GM21447 (cell line): ENCODE measurements around the gene ATP8B4.

Experiments used
- ATAC-seq: cut with Tn5 transposase; IDR thresholded peaks from one replicate; pipeline ENCODE4 v1.9.1; 2021; ENCODE audit not compliant: unreplicated experiment

The ATP8B4 gene

DNA sequence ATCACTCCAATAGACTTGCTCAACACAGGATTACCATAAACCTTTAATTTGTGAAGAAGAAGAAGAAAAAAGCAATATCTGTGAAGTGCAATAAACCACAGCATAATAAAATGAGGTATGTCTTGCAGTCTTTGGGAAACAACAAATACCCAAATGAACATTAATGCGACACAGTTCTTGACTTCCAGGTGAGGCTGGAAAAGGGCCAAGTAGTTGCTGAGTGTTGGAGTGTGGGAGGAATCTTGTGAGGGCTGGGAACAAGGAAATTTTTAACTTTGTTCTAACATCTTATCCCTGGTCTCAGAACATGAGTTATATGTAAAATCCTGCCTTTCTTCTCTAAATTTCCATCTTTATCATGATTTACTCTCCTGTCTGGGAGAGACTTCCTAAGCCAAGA lies 291.7 kb downstream of the ATP8B4 start:
- no peak for ATAC-seq

DNA sequence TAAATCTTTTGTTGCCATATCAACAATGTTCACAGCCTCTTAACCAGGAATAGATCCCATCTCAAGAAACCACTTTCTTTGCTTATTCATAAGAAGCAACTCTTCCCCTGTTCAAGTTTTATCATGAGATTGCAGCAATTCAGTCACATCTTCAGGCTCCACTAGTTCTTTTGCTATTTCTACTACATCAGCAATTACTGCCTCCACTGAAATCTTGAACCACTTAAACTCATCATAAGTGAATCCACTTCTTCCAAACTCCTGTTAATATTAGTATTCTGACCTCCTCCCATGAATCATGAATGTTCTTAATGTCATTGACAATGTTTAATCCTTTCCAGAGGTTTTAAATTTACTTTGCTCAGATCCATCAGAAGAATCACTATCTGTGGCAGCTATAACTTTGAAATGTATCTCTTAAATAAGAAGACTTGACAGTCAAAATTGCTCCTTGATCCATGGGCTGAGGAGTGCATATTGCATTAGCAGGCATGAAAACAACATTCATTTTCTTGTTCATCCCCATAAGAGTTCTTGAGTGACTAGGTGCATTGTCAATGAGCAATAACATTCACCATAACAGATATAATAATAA lies 292.3 kb downstream of the ATP8B4 start:
- no peak for ATAC-seq

GRCh38 chr15:49824775-49825099 lies 294.3 kb downstream of the ATP8B4 start:
- ATAC-seq = no peak

GRCh38 chr15:49823987-49824774 lies 294.9 kb downstream of the ATP8B4 start:
- no peak for ATAC-seq

GRCh38 chr15:49817100-49817499 lies 301.9 kb downstream of the ATP8B4 start:
- no peak for ATAC-seq

GRCh38 chr15:49815950-49816349 lies 303.1 kb downstream of the ATP8B4 start:
- peak; percentile 65 for ATAC-seq

GRCh38 chr15:49815526-49815925 lies 303.5 kb downstream of the ATP8B4 start:
- no peak for ATAC-seq

GRCh38 chr15:49814709-49815108 lies 304.3 kb downstream of the ATP8B4 start:
- ATAC-seq = no peak

GRCh38 chr15:49813625-49814024 lies 305.4 kb downstream of the ATP8B4 start:
- ATAC-seq = no peak

DNA sequence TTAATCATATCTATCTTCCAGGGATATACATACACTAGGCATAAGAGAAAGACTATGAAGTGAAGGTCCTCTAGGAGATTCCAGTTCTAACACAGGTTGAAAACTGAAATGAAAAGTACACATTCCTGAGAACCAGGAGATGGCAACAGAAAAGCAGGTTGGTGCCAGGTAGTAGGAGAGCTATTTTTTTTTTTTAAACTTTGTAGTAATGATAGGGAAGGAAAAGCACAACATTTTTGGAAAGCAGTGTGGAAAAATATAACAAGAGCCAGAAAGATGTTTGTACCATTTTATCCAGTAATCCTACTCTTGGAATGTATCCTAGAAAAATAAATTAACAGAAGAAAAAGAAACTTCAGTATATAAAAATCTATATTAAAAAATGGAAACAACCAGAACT lies 308.3 kb downstream of the ATP8B4 start:
- ATAC-seq = no peak

- no peak for ATAC-seq
These were observed 309.0 kb downstream of the ATP8B4 start for GRCh38 chr15:49809894-49810609.

GRCh38 chr15:49808341-49808740 lies 310.7 kb downstream of the ATP8B4 start:
- no peak for ATAC-seq
